Liver (tissue), 9 donors: ENCODE results near the gene OVCH1. TPM values are rescaled to one million over a fixed set of nuclear protein-coding genes. Genes with fewer than 3 reads are reported as not detected.
"Not testable (repeated sequence)": the region's sequence is repeated elsewhere in the genome, so short reads cannot be mapped to it uniquely, and the experiment has no call there.

Experiments
- DNase-seq: peaks from one replicate; pipeline ENCODE4 v3.0.0-alpha.2; 2017; ENCODE audit warnings: low spot score
- H3K27ac ChIP-seq, 2 donors: one replicate each; pipeline ENCODE4 v1.7.0; 2013; ENCODE audit warnings: inconsistent platforms in 2 of 2, low read length in 2 of 2, control low read depth in 1 of 2, low read depth in 1 of 2, mild to moderate bottlenecking in 1 of 2
- H3K27me3 ChIP-seq, 4 donors: one replicate each; pipeline versions ENCODE4 v1.6.1 to v1.7.0; 2013; ENCODE audit warnings: low read length in 3 of 4, inconsistent platforms in 1 of 4, mild to moderate bottlenecking in 1 of 4, moderate library complexity in 1 of 4; ENCODE audit not compliant: control insufficient read depth in 4 of 4, insufficient read depth in 4 of 4
- H3K36me3 ChIP-seq, 4 donors: one replicate each; pipeline versions ENCODE4 v1.6.1 to v1.7.0; 2013; ENCODE audit warnings: low read length in 3 of 4, mild to moderate bottlenecking in 3 of 4, low read depth in 1 of 4, moderate library complexity in 1 of 4; ENCODE audit not compliant: control insufficient read depth in 4 of 4, insufficient read depth in 3 of 4
- H3K4me1 ChIP-seq, 4 donors: one replicate each; pipeline versions ENCODE4 v1.6.1 to v1.7.0; 2013; ENCODE audit warnings: low read length in 3 of 4, mild to moderate bottlenecking in 3 of 4, moderate library complexity in 1 of 4; ENCODE audit not compliant: control insufficient read depth in 4 of 4, insufficient read depth in 4 of 4
- H3K4me3 ChIP-seq, 3 donors: one replicate each; pipeline versions ENCODE4 v1.6.1 to v1.7.0; 2013; ENCODE audit warnings: low read length in 3 of 3, control low read depth in 1 of 3, low read depth in 1 of 3, mild to moderate bottlenecking in 1 of 3
- H3K9ac ChIP-seq, 2 donors: one replicate each; pipeline ENCODE4 v1.7.0; 2013; ENCODE audit warnings: low read length in 2 of 2, mild to moderate bottlenecking in 2 of 2, moderate library complexity in 2 of 2, control low read depth in 1 of 2, low read depth in 1 of 2
- H3K9me3 ChIP-seq, 4 donors: one replicate each; pipeline versions ENCODE4 v1.6.1 to v1.7.0; 2013; ENCODE audit warnings: low read length in 3 of 4; ENCODE audit not compliant: control insufficient read depth in 4 of 4
- EGR1 ChIP-seq, 2 donors: IDR thresholded peaks; 2 replicates each; pipeline ENCODE4 v1.6.1; 2016 to 2018; ENCODE audit warnings: antibody characterized with exemption in 2 of 2, low read depth in 2 of 2
- FOXA2 ChIP-seq: IDR thresholded peaks from 2 replicates; pipeline ENCODE4 v1.6.1; 2016; ENCODE audit warnings: antibody characterized with exemption
- GABPA ChIP-seq, 2 donors: IDR thresholded peaks in 1 of 2; conservative IDR thresholded peaks in 1 of 2; 2 replicates each; pipeline ENCODE4 v1.6.1; 2016; ENCODE audit warnings: antibody characterized with exemption in 2 of 2, mild to moderate bottlenecking in 1 of 2, moderate library complexity in 1 of 2
- HNF4A ChIP-seq, 2 donors: conservative IDR thresholded peaks; 2 replicates each; pipeline ENCODE4 v1.6.1; 2016; ENCODE audit warnings: antibody characterized with exemption in 2 of 2, mild to moderate bottlenecking in 2 of 2
- HNF4G ChIP-seq: IDR thresholded peaks from 2 replicates; pipeline ENCODE4 v1.6.1; 2016; ENCODE audit warnings: antibody characterized with exemption
- JUND ChIP-seq, 2 donors: IDR thresholded peaks; 2 replicates each; pipeline ENCODE4 v1.6.1; 2016; ENCODE audit warnings: antibody characterized with exemption in 2 of 2
- RAD21 ChIP-seq, 2 donors: IDR thresholded peaks; 2 replicates each; pipeline ENCODE4 v1.6.1; 2016; ENCODE audit warnings: antibody characterized with exemption in 2 of 2, mild to moderate bottlenecking in 2 of 2
- RXRA ChIP-seq, 2 donors: IDR thresholded peaks; 2 replicates each; pipeline ENCODE4 v1.6.1; 2017 to 2018; ENCODE audit warnings: antibody characterized with exemption in 2 of 2, mild to moderate bottlenecking in 1 of 2
- SP1 ChIP-seq: IDR thresholded peaks from 2 replicates; pipeline ENCODE4 v1.6.1; 2018; ENCODE audit warnings: antibody characterized with exemption, mild to moderate bottlenecking
- TAF1 ChIP-seq: conservative IDR thresholded peaks from 2 replicates; pipeline ENCODE4 v1.6.1; 2016; ENCODE audit warnings: antibody characterized with exemption, mild to moderate bottlenecking
- YY1 ChIP-seq: IDR thresholded peaks from 2 replicates; pipeline ENCODE4 v1.6.1; 2016; ENCODE audit warnings: antibody characterized with exemption, mild to moderate bottlenecking
- WGBS: extraction: QIAGEN DNeasy Blood & Tissue Kit; methylation state at CpG from one replicate; pipeline ENCODE4 v1.1.7; 2013; 5-methylcytosine and 5-hydroxymethylcytosine counted together
- polyA plus RNA-seq, 2 donors: library from polyadenylated mRNA; stranded (reverse) in 1 of 2; unstranded in 1 of 2; fragments of 200-250 nt in 1 of 2; fragments of >200 nt in 1 of 2; fragmentation: Nextera tagmentation in 1 of 2; extraction: Ambion mirVana in 1 of 2; gene quantifications; one replicate each; pipeline versions ENCODE4 v1.2.1 to v1.2.3, GENCODE V29; 2013 to 2015
- total RNA-seq, 2 donors: library from RNA; depleted of rRNA; stranded (reverse); fragments of >200 nt; gene quantifications; one replicate each; pipeline ENCODE4 v1.2.3, GENCODE V29; 2014
- TF ChIP-seq, protein P1 (sequence below): IDR thresholded peaks from 2 replicates; pipeline ENCODE4 v1.6.1; 2016; ENCODE audit warnings: antibody characterized with exemption
- TF ChIP-seq, protein P2 (sequence below): IDR thresholded peaks from 2 replicates; pipeline ENCODE4 v1.6.1; 2016; ENCODE audit warnings: antibody characterized with exemption
- TF ChIP-seq, protein P3 (sequence below): IDR thresholded peaks from 2 replicates; pipeline ENCODE4 v1.6.1; 2016; ENCODE audit warnings: antibody characterized with exemption
- donor health status: healthy.
- donor health status: healthy.
- donor health status: healthy.
- donor health status: healthy.
- donor health status: healthy.

Gene OVCH1
- total and polyA plus RNA-seq, 4 donors: 0.08 TPM; not detected in 3

DNA sequence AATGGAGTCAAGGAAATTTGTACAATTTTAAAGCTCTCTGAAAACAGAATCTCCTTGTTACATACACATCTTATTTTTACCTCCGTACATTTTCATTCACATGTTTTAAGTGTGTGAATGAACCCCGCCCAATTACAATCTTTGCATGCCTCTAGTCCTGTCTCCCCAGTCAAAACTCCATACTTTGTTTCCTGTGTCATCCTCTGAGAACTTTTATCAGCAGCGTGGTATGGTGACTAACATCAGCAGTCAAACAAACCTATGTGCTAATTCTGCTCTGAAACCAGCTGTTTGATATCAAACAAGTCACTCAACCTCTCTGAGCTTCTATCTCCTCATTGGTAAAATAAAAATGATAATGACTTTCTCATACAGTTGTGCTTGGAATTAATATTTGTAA is 100.7 kb downstream of the OVCH1 start:
- Histone ChIP-seq H3K9ac (no peak overlapping the region), H3K9me3 (no peaks in the 10 kb centered on the region), H3K4me1 (no peaks in the 10 kb centered on the region), H3K27ac (no peak overlapping the region), H3K27me3 (no peaks in the 10 kb centered on the region), H3K4me3 (no peak overlapping the region), H3K36me3 (no peaks in the 10 kb centered on the region)
- 81% methylated on average over 3 of the region's 3 CpGs for WGBS
- no peak for DNase-seq
- TF ChIP-seq YY1: no peak
- TF ChIP-seq RXRA (IDR thresholded peaks at IDR 0.05): no peak
- TF ChIP-seq TAF1: no peak
- TF ChIP-seq FOXA2: no peak
- TF ChIP-seq EGR1 (IDR thresholded peaks at IDR 0.05; ENCODE audit: low read depth in 2 of 2): no peak
- TF ChIP-seq, protein P1, sequence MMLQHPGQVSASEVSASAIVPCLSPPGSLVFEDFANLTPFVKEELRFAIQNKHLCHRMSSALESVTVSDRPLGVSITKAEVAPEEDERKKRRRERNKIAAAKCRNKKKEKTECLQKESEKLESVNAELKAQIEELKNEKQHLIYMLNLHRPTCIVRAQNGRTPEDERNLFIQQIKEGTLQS: no peak
- TF ChIP-seq, protein P2, sequence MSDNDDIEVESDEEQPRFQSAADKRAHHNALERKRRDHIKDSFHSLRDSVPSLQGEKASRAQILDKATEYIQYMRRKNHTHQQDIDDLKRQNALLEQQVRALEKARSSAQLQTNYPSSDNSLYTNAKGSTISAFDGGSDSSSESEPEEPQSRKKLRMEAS: no peak
- no peak for TF ChIP-seq HNF4G
- TF ChIP-seq RAD21 (IDR thresholded peaks at IDR 0.05): no peak
- TF ChIP-seq, protein P3, sequence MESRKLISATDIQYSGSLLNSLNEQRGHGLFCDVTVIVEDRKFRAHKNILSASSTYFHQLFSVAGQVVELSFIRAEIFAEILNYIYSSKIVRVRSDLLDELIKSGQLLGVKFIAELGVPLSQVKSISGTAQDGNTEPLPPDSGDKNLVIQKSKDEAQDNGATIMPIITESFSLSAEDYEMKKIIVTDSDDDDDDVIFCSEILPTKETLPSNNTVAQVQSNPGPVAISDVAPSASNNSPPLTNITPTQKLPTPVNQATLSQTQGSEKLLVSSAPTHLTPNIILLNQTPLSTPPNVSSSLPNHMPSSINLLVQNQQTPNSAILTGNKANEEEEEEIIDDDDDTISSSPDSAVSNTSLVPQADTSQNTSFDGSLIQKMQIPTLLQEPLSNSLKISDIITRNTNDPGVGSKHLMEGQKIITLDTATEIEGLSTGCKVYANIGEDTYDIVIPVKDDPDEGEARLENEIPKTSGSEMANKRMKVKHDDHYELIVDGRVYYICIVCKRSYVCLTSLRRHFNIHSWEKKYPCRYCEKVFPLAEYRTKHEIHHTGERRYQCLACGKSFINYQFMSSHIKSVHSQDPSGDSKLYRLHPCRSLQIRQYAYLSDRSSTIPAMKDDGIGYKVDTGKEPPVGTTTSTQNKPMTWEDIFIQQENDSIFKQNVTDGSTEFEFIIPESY: no peak
- no peak for TF ChIP-seq JUND (IDR thresholded peaks at IDR 0.05)
- TF ChIP-seq SP1: no peak
- TF ChIP-seq GABPA (IDR thresholded peaks at IDR 0.05 in 1 of 2, conservative IDR thresholded peaks at IDR 0.05 in 1 of 2): no peak

DNA sequence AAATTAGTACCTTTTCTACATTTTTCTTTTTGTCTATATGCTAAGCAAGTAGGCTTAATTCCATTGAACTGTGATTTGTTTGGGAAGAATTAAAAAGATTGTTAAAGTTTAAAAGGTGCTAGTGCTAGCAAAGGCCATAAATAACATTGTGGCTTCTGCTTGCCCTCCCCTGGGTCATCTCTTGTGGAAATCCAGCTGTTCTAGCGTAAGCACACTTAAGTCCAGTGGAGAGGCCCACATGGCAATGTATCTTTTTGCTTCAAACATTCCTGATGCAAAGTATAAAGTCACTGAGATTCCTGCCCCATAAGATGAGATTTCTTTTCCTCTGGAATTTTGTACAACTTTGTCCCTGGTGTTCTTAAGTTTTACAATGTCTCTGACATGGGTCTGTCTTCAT is 102.1 kb downstream of the OVCH1 start:
- no peak overlapping the region for H3K4me3 ChIP-seq
- H3K9me3 ChIP-seq: no peaks in the 10 kb centered on the region
- WGBS: 87% methylated on average over 1 of the region's 1 CpG
- no peak for DNase-seq
- TF ChIP-seq FOXA2: no peak
- no peak for TF ChIP-seq HNF4A (conservative IDR thresholded peaks at IDR 0.05)
- TF ChIP-seq HNF4G: no peak
- H3K27me3 ChIP-seq: no peaks in the 10 kb centered on the region
- H3K9ac ChIP-seq: no peak overlapping the region
- H3K4me1 ChIP-seq: no peaks in the 10 kb centered on the region
- no peak overlapping the region for H3K27ac ChIP-seq
- H3K36me3 ChIP-seq: no peaks in the 10 kb centered on the region

DNA sequence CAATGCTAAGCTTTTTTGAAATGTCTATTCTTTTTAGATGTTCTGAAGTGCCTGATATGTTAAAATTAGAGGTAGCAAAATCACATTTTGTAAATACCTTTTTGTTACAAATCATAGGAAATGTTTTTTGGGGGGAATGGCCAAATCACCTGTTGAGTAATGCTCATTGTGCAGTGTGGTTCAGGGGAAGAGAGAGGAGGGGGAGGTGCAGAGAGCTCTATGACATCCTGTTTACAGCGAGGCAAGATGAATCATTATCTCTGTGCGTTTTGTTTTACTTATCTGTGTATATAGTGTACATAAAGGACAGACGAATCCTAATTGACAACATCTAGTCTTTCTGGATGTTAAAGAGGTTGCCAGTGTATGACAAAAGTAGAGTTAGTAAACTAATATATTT is 107.1 kb downstream of the OVCH1 start:
- 65% methylated on average over 3 of the region's 3 CpGs for WGBS

More for the DNA sequence above, 107.1 kb downstream of the OVCH1 start:
- DNase-seq, H3K4me3 ChIP-seq, H3K9ac ChIP-seq, H3K27me3 ChIP-seq, H3K9me3 ChIP-seq, H3K36me3 ChIP-seq, H3K4me1 ChIP-seq, H3K27ac ChIP-seq: not testable (repeated sequence)
